Measurements from ENCODE around the gene USP5. TPM values are rescaled to one million over a fixed set of nuclear protein-coding genes. Genes with fewer than 3 reads are reported as not detected.
A peak's percentile ranks its signal among the peaks of the same experiment; 100 is the strongest.

The USP5 gene
- total RNA-seq, 1 experiment from 2014 or later = 158 TPM

DNA sequence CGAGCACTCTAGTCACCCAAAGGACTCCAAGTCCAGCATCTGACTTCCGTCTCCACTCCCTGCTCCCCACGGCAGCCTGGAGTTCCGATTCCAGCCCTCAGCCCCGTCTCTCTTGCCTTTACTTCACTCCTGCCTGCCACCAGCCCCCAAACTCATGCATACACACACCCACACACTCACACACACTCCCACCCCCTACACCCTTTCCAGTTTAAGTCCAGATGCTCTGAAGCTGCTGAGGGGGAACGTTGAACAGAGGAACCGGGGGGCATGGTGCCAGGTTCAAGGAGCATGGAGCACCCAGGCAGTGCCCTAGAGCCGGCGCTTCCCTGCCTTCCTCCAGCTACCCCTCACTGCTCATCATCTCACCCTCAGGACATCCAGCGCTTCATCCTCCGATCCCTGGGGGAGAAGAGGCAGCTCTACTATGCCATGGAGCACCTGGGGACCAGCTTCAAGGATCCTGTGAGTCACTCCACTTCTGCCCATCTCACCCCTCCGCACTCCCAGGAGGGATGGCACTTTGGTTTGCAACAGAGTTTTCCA, 20.4 kb upstream of the USP5 start:
- Mint-ChIP-seq H3K36me3 (peaks cover 45% of the 10 kb centered on the region), H3K27ac (peak overlapping the region; percentile 20; the same call in 1 of the 2 replicates), H3K27me3 (ENCODE audit: low read depth) (peaks cover 5% of the 10 kb centered on the region), H3K9me3 (no peaks in the 10 kb centered on the region), H3K4me1 (peaks cover 28% of the 10 kb centered on the region), H3K4me3 (no peak overlapping the region)
- ChIA-PET POLR2A (no interaction called here), CTCF (interaction anchor here (0.7 to 8.9 kb wide), 5 partner anchors 10 to 276 kb away, joined by 3 to 110 read pairs (median 3); partner anchors contain the start of genes GPR162, IFFO1, LAG3 and PTMS)
- DNase-seq (ENCODE audit: low spot score) (no peak), ATAC-seq (no peak)
- no peak for TF ChIP-seq JUN (CRISPR knock-in tag; IDR thresholded peaks at IDR 0.05)

DNA sequence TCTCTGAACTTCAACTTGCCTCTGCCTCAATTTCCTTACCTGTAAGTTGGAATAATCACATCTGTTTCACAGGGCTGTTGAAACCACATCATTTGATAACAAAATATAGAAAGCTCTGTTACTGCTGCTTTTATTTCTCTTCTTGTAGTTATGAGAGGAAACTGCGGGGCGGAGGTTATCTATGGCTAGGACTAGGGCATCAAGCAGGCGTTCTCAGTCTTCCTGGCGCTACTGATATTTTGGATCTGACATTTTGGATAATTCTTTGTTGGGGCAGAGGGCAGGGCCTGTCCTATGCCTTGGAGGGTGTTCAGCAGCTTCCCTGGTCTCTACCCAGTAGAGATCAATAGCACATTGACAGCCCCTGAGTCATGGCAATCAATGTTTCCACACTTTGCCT, 19.8 kb upstream of the USP5 start:
- H3K4me3 Mint-ChIP-seq = no peak overlapping the region
- TF ChIP-seq, protein P1, sequence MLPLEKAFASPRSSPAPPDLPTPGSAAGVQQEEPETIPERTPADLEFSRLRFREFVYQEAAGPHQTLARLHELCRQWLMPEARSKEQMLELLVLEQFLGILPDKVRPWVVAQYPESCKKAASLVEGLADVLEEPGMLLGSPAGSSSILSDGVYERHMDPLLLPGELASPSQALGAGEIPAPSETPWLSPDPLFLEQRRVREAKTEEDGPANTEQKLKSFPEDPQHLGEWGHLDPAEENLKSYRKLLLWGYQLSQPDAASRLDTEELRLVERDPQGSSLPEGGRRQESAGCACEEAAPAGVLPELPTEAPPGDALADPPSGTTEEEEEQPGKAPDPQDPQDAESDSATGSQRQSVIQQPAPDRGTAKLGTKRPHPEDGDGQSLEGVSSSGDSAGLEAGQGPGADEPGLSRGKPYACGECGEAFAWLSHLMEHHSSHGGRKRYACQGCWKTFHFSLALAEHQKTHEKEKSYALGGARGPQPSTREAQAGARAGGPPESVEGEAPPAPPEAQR (CRISPR knock-in tag; IDR thresholded peaks at IDR 0.05) = no peak
- TF ChIP-seq, protein P2, sequence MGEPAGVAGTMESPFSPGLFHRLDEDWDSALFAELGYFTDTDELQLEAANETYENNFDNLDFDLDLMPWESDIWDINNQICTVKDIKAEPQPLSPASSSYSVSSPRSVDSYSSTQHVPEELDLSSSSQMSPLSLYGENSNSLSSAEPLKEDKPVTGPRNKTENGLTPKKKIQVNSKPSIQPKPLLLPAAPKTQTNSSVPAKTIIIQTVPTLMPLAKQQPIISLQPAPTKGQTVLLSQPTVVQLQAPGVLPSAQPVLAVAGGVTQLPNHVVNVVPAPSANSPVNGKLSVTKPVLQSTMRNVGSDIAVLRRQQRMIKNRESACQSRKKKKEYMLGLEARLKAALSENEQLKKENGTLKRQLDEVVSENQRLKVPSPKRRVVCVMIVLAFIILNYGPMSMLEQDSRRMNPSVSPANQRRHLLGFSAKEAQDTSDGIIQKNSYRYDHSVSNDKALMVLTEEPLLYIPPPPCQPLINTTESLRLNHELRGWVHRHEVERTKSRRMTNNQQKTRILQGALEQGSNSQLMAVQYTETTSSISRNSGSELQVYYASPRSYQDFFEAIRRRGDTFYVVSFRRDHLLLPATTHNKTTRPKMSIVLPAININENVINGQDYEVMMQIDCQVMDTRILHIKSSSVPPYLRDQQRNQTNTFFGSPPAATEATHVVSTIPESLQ (CRISPR knock-in tag; IDR thresholded peaks at IDR 0.05) = no peak
- TF ChIP-seq SP1 (CRISPR knock-in tag; conservative IDR thresholded peaks at IDR 0.05) = no peak

DNA sequence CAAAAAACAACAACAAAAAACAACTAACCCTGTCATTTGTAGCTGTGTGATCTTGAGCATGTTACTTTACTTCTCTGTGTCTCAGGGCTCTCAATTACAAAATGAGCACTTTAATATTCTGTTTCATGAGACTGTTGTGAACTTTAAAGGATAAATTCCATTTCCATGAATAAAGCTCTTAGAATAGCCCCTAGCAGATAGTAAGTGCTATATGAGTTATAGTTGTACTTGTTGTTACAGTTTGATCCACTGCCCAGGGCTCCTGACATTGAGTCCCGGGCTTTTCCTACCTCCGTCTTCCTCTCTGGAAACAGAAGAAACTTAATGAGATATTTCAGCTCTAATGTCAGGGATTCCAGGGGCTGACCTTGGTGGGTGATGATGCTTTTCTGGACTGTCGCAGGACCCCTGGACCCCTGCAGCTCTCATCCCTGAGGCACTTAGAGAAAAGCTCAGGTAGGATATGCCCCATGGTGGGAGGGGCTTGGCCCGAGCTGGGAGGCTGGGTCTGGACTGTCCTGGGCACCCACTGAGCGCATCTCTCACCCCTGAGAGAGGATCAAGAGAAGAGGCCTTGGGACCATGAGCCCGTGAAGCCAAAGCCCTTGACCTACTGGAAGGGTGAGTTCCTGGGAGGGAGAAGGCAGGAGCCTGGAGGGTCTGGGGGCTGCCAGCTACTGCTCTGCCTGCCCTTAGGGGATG, 18.6 kb upstream of the USP5 start:
- peaks cover 51% of the 10 kb centered on the region for H3K36me3 Mint-ChIP-seq
- ChIA-PET CTCF (interaction anchor here (3.3 to 8.9 kb wide), 4 partner anchors 19 to 80 kb away, joined by 13 to 110 read pairs (median 50); partner anchors contain the start of genes CDCA3, LAG3, MLF2 and PTMS), POLR2A (interaction anchor here (1.5 kb wide), 1 partner anchor 16 kb away, joined by 6 read pairs; no protein-coding TSS in a partner anchor)
- ATAC-seq (no peak), DNase-seq (ENCODE audit: low spot score) (no peak)
- H3K9me3 Mint-ChIP-seq = no peaks in the 10 kb centered on the region
- no peaks in the 10 kb centered on the region for H3K27me3 Mint-ChIP-seq (ENCODE audit: low read depth)
- H3K4me1 Mint-ChIP-seq = peaks cover 18% of the 10 kb centered on the region
- no peak overlapping the region for H3K27ac Mint-ChIP-seq
- TF ChIP-seq, protein P3, sequence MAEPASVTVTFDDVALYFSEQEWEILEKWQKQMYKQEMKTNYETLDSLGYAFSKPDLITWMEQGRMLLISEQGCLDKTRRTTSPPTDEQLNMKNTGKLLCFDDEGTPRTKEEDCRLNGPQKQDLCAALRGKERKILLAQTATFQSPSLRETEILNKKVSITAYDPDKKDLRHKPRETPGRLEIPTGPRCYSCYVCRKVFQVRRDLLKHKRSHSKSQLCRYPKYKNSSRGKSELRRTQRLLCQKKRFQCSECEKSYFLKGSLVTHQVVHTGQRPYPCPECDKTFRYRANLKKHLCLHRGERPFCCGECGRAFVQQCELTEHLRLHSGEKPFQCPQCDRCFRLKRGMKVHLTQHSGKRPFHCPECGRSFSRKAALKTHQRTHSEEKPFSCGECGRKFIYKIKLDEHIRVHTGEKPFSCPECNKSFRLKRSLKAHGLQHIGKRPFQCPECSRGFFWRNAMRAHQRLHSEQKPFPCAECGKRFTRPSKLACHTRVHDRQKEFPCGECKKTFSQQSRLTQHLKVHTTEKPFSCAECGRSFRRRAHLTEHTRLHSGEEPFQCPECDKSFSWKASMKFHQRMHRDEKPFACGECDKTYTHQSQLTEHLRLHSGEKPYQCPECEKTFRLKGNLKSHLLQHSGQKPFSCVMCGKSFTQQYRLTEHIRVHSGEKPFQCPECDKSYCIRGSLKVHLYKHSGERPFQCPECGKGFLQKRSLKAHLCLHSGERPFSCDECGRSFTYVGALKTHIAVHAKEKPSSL (CRISPR knock-in tag; conservative IDR thresholded peaks at IDR 0.05) = no peak
- TF ChIP-seq, protein P4, sequence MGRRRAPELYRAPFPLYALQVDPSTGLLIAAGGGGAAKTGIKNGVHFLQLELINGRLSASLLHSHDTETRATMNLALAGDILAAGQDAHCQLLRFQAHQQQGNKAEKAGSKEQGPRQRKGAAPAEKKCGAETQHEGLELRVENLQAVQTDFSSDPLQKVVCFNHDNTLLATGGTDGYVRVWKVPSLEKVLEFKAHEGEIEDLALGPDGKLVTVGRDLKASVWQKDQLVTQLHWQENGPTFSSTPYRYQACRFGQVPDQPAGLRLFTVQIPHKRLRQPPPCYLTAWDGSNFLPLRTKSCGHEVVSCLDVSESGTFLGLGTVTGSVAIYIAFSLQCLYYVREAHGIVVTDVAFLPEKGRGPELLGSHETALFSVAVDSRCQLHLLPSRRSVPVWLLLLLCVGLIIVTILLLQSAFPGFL (CRISPR knock-in tag; IDR thresholded peaks at IDR 0.05; ENCODE audit: borderline replicate concordance) = no peak
- TF ChIP-seq NFYB (CRISPR knock-in tag; conservative IDR thresholded peaks at IDR 0.05; ENCODE audit: low read depth) (no peak), SOX15 (CRISPR knock-in tag; IDR thresholded peaks at IDR 0.05) (no peak), GTF2I (CRISPR knock-in tag; conservative IDR thresholded peaks at IDR 0.05) (no peak), KAT7 (CRISPR knock-in tag; IDR thresholded peaks at IDR 0.05; ENCODE audit: borderline replicate concordance) (no peak), NR1H2 (CRISPR knock-in tag; IDR thresholded peaks at IDR 0.05) (no peak)
- TF ChIP-seq, protein P2 (CRISPR knock-in tag; IDR thresholded peaks at IDR 0.05) = no peak
- no peak overlapping the region for H3K4me3 Mint-ChIP-seq

More for the DNA sequence above, 19.8 kb upstream of the USP5 start:
- H3K36me3 Mint-ChIP-seq = peaks cover 45% of the 10 kb centered on the region
- no peaks in the 10 kb centered on the region for H3K9me3 Mint-ChIP-seq
- CTCF ChIA-PET = interaction anchor here (1.0 to 8.9 kb wide), 3 partner anchors 62 to 78 kb away, joined by 3 to 110 read pairs (median 46); partner anchors contain the start of genes LAG3, MLF2 and PTMS
- no peak overlapping the region for H3K27ac Mint-ChIP-seq
- no peak for DNase-seq (ENCODE audit: low spot score)
- H3K4me1 Mint-ChIP-seq = peaks cover 23% of the 10 kb centered on the region
- H3K27me3 Mint-ChIP-seq (ENCODE audit: low read depth) = no peaks in the 10 kb centered on the region; the same call in 1 of the 2 replicates
- ATAC-seq = no peak
- POLR2A ChIA-PET = no interaction called here

Measured in WTC11 (cell line).